Stimulated activated CD8-positive, alpha-beta memory T cell treated with anti-CD3 and anti-CD28 coated beads, Interleukin-7, amount 100 ng/mL, for 24 hours (primary cell): ENCODE data around the gene ENPP7.

Experiments
- DNase-seq: peaks from one replicate; pipeline ENCODE4 v3.0.0-alpha.2; 2020; ENCODE audit warnings: low read depth

The ENPP7 gene

GRCh38 chr17:79777894-79778503 lies 47.3 kb downstream of the ENPP7 start, which contains the start of gene CBX2:
Gene CBX2 (plus strand): TSS chr17:79778148. CDS start chr17:79778236, 88 bp downstream.
- DNase-seq: peak; percentile 61

- DNase-seq: no peak
Measured at GRCh38 chr17:79778504-79779083, 47.9 kb downstream of the ENPP7 start.

DNA sequence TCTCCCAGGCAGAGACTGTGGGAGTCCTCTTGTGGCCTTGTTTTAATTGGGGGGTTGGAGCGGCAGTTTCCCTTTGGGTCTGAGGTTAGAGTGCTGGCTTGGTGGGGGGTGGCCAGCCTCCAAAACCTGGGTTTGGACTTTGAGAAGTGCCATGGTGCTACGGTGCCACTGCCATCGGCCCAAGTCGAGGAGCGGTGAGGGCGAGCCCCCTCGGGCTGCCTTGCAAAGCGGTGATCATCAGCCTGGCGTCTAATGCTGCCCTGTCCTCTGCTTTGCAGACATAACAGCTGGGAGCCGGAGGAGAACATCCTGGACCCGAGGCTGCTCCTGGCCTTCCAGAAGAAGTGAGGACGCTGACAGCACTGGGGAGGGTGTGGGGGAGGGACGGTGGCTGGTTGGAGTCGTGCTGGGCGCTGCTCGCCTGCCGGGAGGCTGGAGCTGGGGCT lies 48.4 kb downstream of the ENPP7 start:
- no peak for DNase-seq

DNA sequence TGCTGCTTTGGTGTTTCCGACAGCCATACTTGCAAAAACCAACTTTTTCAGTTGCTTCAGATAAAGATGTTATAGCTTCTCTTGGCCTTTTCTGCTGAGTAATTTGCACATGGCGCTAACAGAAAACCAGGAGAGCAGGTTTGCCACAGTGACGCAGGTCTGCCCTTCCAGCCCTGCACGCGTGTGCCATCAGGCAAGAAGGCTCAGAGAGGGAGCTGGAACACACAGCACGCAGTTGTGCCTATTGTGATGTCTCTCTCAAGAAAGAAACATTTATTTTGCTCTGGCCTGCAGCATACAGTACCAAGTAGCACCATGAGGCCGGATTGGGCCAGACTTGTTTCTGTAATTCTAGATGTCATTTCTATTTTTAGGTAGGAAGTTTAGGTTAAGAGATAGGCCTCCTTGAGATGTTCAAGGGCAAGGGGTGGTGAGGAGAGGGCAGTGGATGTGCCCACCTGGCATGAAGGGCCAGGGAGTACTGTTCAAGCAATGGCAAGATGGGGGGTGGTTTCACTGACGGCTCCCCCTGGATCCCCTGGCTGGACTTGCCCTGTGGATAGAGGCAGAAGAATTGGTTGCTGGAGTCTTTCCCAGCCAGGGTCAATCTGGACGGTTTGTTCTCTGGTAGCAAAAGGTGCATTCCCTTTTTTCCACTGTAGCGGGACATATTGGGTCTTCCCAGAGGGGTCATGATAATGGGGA lies 49.1 kb downstream of the ENPP7 start:
- no peak for DNase-seq

GRCh38 chr17:79781012-79781650 lies 50.4 kb downstream of the ENPP7 start:
- DNase-seq: no peak

- no peak for DNase-seq
Measured at GRCh38 chr17:79781736-79782575, 51.2 kb downstream of the ENPP7 start.

- no peak for DNase-seq
Measured at GRCh38 chr17:79783891-79784290, 53.1 kb downstream of the ENPP7 start.

DNA sequence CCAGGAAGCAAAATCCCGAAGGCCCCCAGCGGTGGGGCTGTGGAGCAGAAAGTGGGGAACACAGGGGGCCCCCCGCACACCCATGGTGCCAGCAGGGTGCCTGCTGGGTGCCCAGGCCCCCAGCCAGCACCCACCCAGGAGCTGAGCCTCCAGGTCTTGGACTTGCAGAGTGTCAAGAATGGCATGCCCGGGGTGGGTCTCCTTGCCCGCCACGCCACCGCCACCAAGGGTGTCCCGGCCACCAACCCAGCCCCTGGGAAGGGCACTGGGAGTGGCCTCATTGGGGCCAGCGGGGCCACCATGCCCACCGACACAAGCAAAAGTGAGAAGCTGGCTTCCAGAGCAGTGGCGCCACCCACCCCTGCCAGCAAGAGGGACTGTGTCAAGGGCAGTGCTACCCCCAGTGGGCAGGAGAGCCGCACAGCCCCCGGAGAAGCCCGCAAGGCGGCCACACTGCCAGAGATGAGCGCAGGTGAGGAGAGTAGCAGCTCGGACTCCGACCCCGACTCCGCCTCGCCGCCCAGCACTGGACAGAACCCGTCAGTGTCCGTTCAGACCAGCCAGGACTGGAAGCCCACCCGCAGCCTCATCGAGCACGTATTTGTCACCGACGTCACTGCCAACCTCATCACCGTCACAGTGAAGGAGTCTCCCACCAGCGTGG lies 53.7 kb downstream of the ENPP7 start:
- no peak for DNase-seq

DNA sequence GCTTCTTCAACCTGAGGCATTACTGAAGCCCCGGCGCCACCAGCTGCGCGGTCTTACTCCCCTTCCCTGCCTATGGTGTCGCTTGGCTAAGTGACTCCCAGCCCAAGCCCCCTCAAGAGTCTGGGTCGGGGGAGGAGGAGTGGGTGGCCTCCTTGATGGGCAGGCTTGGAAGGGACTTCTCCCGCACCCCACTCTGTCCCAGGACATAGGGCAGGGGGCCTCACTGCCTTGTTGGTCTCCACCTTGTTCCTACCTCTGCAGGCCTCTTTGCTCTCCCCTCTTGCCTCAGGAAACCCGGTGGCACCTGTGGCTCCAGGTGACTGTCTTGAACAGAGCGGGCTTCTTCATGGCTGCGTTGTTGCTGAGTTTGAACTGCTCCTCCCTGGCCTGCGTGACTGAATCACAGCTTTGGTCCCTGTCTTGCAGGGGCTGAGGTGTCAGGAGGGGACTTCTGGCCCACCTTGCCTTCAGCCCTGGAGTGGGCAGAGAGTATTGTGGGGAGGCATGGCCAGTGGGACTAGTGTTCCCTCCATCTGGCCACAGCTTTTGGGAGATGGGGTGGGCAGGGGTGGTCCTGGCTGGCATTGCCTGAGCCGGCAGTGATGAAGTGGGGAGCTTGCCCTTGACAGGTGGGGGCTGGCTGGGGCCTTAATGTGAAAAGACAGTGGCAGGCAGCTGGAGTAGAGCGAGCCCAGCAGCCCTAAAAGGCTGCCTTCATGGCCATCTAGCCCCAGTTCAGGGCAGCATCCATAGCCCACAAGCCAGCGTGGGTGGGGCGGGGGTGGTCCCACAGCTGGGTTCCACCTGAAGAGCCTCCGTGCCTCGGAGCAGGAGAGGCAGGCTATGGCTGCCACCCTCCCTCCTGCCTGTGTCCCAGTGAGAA lies 54.5 kb downstream of the ENPP7 start:
- no peak for DNase-seq

DNA sequence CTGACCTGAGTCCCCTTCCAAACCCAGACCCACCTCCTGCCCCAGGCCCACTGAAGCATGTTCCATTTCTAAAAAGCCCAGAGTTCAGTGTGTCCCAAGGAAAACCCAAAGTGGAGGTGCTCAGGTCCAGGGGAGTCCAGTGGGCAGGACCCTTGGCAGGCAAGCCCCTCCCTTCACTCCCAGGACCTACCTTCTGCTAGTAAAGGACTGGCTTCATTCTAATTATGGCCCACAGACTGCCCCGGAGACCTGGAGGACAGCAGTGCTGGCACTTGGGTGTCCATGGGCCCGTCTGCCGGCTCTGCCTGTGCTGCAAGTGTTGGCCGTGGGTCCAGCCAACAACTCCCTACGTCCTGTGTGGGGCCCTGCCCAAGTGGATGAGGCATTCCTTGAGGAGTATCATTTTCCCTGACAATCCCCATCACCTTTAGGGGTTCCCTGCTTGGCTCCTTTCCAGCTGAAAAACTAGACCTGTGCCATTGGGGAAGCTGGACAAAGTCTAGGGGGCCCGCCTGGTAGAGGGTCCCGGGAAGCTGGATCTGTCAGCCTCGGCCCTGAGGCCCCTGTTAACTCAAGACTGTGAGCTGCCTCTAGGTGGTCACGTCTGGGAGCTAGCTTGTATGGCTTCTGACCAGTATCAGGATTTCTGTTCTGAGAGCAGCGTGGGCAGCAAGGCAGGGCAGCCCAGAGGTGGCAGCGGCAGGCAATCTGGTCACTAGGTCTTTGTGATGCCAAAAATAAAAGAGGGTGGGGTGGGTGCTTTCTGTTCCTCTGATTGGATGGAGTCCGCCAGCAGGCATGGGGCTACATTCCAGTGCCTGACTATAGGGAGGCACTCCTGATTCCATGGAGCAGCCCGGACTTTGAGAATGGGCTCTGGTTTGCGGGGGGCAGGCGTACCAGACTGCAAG lies 55.4 kb downstream of the ENPP7 start:
- no peak for DNase-seq

- DNase-seq: no peak
Measured at GRCh38 chr17:79786930-79787643, 56.3 kb downstream of the ENPP7 start.

DNA sequence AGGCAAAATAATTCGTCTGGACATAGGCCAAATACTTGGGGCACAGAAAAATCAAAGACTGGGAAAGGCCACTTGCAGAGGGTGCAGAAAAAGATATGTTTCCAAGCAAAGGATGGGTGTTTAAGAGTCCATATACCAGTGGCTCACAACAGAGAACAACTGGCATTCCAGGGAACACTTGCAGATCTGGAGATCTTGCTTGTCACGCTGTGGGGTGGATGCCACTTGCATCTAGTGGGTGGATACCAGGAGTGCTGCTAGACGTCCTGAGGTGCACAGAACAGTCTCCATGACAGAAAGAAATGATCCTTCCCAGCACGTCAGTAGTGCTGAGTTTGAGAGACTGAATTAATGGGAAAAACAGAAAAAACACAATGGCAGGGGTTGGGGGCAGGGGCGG lies 57.7 kb downstream of the ENPP7 start:
- no peak for DNase-seq

DNA sequence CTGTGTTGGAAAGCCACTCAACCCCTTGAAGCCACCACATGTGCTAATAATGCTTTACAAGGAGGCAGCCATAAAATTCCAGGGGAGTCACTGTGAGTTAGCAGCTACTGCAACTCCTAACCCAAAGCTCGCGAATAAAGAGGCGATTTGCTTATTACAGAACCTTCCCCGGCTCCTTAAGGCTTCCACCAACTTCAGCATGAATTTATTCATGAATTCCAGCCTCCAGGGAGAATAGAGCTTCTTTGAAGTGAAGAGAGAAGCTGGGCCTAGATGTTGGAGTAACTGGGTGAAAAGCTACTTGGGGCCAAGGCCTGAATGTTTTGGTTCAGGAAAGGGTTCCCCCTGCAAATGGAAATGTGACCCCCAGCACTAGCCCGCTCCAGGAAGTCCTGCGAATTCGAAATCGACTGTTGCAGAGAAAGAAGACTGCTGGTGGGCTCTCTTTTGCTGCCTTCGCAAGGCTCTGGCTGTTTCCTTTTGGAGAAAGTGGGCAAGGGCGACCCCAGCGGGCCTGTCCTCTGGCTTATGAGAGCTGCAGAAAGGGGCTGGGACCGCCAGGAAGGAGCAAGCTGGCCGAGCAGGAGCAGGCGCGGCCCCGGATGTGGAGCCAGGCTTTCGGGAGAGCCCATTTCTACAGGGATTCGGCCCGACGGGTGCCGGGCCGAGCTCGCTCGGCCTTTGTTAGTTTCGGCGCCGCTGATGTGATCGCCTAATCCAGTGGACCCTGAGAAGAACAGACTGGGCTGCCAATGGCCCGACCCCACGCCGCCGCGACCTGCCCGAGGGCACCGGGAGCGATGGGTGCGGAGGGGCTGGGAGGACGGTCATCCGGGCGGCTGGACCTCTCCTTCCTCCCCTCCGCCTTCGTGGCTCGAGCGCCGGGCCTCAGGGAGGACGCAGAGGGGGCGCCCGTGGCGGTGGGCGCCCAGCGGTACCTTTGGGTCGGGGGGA lies 58.5 kb downstream of the ENPP7 start:
- DNase-seq: no peak

- no peak for DNase-seq
Measured at GRCh38 chr17:79789943-79790804, 59.4 kb downstream of the ENPP7 start.

DNA sequence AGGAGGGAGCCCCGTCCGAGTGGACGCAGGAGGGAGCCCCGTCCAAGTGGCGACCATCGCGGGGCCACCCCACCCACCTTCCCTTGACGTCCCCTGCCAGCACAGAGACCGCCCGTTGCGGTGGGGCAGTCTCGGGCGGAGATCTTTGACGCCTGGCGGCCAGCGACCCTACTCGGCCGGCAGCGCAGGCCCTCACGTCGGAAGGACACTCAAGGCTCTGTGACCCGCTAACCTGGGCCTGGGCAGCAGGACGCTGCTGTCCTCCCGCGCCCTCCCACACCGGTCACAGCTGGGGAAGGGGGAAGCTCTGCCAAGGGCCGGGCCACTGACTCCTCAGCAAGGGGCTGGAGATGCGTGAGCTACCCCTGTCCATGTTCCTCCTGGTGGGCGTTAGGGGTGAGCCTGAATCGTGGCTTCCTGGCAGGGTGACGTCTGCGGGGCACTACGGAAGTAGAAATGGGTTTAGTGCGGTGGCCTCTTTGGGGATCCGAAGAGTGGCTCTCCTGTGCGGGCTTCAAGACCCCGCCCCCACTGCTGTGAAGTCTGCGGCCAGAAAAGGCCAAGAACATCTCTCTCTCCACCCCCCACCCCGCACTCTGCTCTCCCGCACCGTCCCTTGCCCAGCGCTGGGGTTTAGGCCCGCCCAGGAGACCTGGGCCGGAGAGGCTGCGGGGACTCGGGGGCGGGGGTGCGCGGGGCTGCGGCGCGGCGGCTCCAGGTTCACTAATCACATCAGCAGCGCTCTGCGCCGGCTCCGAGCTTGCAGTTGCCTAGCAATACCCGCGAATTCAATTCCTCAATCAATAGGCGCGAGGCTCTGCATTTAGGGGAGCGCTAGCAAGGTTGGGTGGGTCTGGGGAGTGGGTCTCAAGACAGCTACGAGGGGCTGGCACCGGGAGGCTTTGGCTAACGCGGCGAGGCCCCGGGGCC lies 60.3 kb downstream of the ENPP7 start:
- DNase-seq: no peak
